ENCODE results near the gene PRELP.

The PRELP gene

DNA sequence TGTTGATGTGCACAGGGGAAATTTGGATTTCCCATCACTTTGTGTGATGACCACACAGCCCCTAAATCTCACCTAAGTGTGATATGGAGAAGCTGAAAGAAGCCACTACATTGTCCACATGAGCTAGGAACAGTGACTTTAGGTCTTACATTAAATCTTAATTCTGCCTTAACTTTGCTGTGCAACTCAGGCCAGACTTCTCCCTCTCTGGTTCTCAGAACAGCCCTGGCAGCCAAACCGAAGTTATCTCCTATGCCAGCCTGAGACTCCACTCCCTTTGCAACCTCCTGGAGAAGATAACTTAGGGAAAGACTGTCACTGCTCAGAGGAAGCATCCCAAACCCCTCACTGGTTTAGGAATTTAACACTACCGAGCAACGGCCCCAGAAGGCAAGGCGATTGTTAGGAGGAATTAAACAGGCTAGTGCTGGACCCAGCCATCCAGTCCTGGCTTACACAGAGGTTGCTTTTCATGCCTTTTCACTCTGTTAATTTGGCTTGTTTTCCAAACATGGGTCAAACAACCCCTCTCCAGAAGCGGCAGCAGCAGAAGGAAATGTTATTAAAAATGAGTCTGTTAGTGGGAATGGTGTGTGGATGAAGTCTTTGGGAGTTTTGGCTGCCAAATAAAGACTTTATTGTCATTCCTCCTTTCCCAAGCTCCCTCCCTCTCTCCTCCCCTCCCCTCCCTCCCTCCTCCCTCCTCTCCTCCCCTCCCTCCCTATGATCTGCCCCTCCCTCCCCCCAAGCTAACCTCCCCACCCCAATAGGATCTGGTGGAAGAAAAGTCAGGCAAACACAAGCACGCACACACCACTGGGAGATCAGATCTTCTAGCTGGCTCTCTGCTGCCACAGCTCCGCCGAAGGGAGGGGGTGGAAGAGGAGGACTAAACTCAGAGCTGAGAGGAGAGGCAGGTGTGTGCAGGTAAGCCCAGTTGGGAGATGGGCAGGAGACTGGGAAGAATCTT is at the start of gene PRELP:
TSS of gene PRELP (plus strand) at position 795 of the 970 bp plus-strand sequence. CDS start 7,379 bp downstream, outside the sequence.
- Mint-ChIP-seq H3K4me1 (peaks cover 13 to 19% of the 10 kb centered on the region in 2 donors), H3K27ac (no peak within 1 kb of the TSS), H3K27me3 (peaks cover 15 to 19% of the 10 kb centered on the region in 2 donors), H3K9me3 (no peaks in the 10 kb centered on the region), H3K36me3 (no peaks in the 10 kb centered on the region), H3K4me3 (no peak within 1 kb of the TSS)
- no peak for ATAC-seq (replicated peaks)
- DNase-seq = no peak

DNA sequence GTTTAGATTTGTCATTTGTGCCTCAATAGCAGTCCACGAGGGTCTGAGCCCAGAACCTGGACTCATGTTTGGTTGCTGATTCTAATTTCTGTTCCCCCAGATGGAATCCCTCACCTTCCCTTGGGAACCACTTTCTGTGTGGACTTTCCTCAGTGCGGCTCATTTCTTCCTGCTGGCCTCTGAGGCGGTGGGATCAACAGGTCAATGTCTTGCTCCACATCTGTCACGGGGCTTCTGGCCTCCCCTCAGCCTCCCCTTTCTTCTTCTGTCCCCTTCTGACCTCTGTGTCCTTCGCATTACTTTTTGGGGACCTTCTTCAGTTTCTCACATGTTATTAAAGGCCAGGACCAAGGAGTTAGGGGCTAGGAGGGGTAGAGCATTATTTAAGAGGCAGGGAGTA is 49.2 kb upstream of the PRELP start:
- H3K27me3 Mint-ChIP-seq = peaks cover 25 to 53% of the 10 kb centered on the region in 2 donors
- no peaks in the 10 kb centered on the region for H3K36me3 Mint-ChIP-seq
- H3K4me3 Mint-ChIP-seq = peak overlapping the region in 1 of 2 donors; percentile 28
- no peak for DNase-seq
- H3K27ac Mint-ChIP-seq = no peak overlapping the region
- peaks cover 21 to 45% of the 10 kb centered on the region in 2 donors for H3K4me1 Mint-ChIP-seq
- no peaks in the 10 kb centered on the region for H3K9me3 Mint-ChIP-seq
- ATAC-seq (replicated peaks) = no peak

DNA sequence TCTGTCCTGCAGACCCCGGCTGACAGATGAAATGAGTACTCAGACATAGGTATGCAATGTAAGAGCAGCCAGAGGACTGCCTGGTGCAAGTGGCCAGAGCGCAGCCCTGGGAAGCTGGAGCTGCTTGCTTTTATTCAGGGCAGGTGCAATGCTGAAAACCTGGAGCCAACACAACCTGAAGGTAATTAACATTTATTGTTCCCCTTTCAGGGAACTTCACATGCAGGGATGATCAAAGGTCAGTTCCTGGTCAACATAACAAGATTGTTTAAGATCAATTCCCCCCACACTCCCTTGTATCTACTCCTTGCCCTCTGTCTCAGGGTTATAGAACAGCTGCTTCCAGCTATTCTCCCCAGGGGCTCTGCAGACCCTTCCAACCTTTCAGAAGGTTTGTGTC is 48.7 kb upstream of the PRELP start:
- Mint-ChIP-seq H3K27me3 (peaks cover 22 to 51% of the 10 kb centered on the region in 2 donors), H3K36me3 (no peaks in the 10 kb centered on the region), H3K4me1 (peaks cover 21 to 45% of the 10 kb centered on the region in 2 donors)

DNA sequence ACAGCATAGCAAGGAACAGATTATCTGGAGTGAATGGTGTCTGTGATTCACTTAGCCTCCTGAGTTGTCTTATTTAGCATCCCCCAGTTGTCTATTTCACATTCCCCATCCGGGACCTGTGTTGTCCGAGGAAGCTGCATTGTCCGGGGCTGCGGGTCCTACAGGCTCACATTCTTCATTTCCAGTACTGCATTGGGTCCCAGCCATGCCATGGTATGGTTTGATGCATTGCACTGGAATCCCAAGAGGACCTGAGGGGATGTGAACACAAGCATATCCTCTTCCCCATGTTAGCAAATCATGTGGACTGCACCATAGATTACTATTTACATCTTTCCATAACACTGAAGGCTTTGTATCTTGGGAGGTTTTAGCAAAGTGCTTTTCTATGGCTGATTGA is 48.2 kb upstream of the PRELP start:
- peaks cover 18 to 51% of the 10 kb centered on the region in 2 donors for H3K27me3 Mint-ChIP-seq
- DNase-seq (no peak), ATAC-seq (replicated peaks) (no peak)
- no peaks in the 10 kb centered on the region for H3K36me3 Mint-ChIP-seq
- no peaks in the 10 kb centered on the region for H3K9me3 Mint-ChIP-seq
- peak overlapping the region; percentile 31 for H3K27ac Mint-ChIP-seq
- peaks cover 21 to 45% of the 10 kb centered on the region in 2 donors for H3K4me1 Mint-ChIP-seq
- no peak overlapping the region for H3K4me3 Mint-ChIP-seq

More for the DNA sequence above, 48.7 kb upstream of the PRELP start:
- peak overlapping the region; percentile 31 for H3K27ac Mint-ChIP-seq
- no peak for ATAC-seq (replicated peaks)
- no peak overlapping the region for H3K4me3 Mint-ChIP-seq
- no peaks in the 10 kb centered on the region for H3K9me3 Mint-ChIP-seq
- no peak for DNase-seq

DNA sequence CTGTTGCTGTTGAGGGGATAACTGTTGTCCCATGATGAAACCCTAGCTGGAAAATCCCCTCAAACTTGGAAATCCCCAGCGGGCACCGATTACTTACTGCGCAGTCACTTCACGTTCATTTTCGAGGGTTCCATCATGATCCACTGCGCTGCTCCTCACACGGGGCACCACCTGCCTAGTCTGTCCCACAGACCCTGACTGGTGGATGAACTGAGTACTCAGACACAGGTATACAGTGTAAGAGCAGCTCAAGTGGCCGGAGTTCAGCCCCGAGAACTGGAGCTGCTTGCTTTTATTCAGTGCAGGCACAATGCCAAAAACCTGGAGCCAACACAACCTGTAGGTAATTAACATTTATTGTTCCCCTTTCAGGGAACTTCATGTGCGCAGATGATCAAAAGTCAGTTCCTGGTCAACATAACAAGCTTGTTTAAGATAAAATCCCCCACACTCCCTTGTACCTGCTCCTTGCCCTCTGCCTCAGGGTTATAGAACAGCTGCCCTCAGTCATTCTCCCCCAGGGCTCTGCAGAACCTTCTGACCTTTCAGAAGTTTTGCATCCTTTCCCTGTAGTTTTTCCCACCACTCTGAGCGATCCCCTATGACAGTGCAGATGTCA is 46.5 kb upstream of the PRELP start:
- Mint-ChIP-seq H3K9me3 (no peaks in the 10 kb centered on the region), H3K4me3 (peak overlapping the region; percentile 17 to 37), H3K4me1 (peaks cover 21 to 45% of the 10 kb centered on the region in 2 donors), H3K36me3 (no peaks in the 10 kb centered on the region), H3K27ac (peak overlapping the region; percentile 75), H3K27me3 (peaks cover 27 to 47% of the 10 kb centered on the region in 2 donors)
- DNase-seq (peak; percentile 20), ATAC-seq (replicated peaks) (peak; percentile 76 to 80)

DNA sequence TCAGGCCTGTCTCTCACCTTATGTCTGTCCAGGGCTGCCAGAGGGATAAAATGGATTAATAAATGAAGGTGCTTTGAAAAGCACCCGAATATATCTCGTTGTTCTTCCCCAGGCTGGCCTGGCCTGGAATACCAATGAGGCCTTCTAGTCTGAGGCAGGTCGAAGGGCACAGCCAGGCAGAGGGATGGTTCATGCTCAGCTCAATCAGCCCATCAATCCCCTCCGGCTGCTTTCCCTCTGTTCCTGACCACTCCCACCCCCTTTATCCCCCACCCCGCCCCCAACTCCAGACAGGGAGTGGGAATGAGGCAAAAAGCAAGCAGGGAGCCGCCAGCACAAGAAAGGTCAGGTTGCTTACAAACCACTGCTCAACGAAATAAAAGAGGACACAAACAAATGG is 40.0 kb upstream of the PRELP start:
- H3K9me3 Mint-ChIP-seq = no peaks in the 10 kb centered on the region
- ATAC-seq (replicated peaks) = no peak
- H3K4me1 Mint-ChIP-seq = no peaks in the 10 kb centered on the region
- no peak overlapping the region for H3K4me3 Mint-ChIP-seq
- peaks cover 25 to 33% of the 10 kb centered on the region in 2 donors for H3K27me3 Mint-ChIP-seq
- no peaks in the 10 kb centered on the region for H3K36me3 Mint-ChIP-seq
- H3K27ac Mint-ChIP-seq = no peak overlapping the region
- DNase-seq = no peak

DNA sequence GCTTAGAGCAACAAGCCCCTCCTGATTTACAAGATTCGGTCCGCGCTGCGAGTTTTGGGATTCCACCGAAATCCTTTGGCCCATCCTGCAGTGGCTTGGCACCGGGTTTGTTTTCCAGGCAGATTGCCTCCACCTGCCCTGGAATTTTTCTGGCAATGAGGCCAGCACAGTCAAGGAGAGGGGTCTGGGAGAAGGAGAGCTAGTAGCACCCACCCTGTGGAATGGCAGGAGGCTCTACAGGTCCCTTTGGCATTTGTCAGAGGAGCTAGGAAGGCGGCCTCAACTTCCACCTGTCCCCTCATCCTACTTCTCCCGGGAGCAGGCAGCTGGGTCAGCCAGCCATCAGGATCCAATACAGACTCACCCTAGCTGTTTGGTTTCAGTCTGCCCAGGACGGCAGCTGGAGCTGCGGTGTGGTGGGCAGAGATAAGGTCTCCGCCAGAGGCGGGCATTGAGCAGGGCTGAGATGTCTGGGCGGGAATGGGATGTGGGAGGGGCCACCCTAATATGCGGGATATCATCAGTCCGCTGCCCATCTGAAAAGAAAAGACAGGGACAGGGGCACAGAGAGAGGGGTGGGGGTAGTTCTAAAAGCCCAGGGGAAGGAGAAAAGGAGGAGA is 37.8 kb upstream of the PRELP start:
- peaks cover 30 to 37% of the 10 kb centered on the region in 2 donors for H3K27me3 Mint-ChIP-seq
- no peaks in the 10 kb centered on the region for H3K4me1 Mint-ChIP-seq
- DNase-seq (no peak), ATAC-seq (replicated peaks) (no peak)
- peak overlapping the region; percentile 59 for H3K27ac Mint-ChIP-seq
- H3K36me3 Mint-ChIP-seq = no peaks in the 10 kb centered on the region
- no peak overlapping the region for H3K4me3 Mint-ChIP-seq
- no peaks in the 10 kb centered on the region for H3K9me3 Mint-ChIP-seq

DNA sequence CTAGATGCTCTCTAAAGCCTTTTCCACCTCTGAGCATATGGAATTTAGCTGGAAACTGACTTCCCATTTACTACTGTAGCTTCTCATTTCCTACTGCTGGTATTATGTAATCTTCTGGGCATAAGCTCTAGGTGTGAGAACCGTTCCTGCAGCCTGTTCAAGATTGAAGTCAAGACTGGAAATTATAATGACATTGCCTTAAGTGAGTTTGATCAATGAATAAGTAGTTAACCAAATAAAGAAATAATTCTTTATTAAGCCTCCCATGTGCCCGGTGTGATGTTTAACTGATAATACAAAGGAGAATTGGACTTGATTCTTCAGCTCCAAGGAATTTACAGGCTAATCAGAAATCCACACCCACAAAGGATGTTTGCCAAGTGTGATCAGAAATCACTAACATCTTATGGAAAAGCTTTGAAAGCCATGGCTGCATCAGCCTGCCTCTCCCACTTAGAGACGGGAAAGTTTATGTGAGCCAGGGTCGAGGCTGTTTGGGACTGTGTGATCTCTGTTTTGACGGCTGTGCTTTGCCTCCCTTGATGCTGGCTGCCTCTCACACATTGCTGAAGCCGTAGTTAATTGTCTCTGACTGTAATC is 36.4 kb upstream of the PRELP start:
- no peaks in the 10 kb centered on the region for H3K4me1 Mint-ChIP-seq
- no peak overlapping the region for H3K27ac Mint-ChIP-seq
- peaks cover 28 to 35% of the 10 kb centered on the region in 2 donors for H3K27me3 Mint-ChIP-seq
- DNase-seq = no peak
- H3K4me3 Mint-ChIP-seq = no peak overlapping the region
- H3K9me3 Mint-ChIP-seq = no peaks in the 10 kb centered on the region
- ATAC-seq (replicated peaks) = no peak
- no peaks in the 10 kb centered on the region for H3K36me3 Mint-ChIP-seq

DNA sequence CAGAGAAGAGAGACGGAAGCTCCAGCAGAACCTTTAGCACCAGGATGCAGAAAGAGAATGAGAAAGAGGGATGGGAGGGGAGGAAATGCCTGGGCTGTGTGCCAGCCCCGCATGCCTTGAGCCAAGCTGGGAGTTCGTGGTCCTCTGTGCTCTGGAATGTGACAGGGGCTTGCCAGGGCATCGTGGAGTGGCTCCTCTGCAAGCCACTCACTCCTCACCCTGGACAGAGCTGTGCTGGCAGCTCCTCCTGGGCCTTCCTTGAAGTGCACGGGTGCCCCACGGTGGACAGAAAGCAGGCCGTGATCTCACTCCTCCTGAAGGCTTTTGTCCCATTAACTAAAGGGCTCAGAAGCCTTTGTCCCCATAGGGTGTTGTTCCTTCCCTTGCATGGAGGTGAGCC is 34.8 kb upstream of the PRELP start:
- Mint-ChIP-seq H3K36me3 (peaks cover 4 to 5% of the 10 kb centered on the region in 2 donors), H3K4me1 (no peaks in the 10 kb centered on the region), H3K4me3 (no peak overlapping the region), H3K27me3 (peaks cover 26 to 32% of the 10 kb centered on the region in 2 donors), H3K9me3 (peaks cover 4% of the 10 kb centered on the region in 2 donors), H3K27ac (no peak overlapping the region)
- peak; percentile 73 to 77 for ATAC-seq (replicated peaks)
- DNase-seq = no peak

DNA sequence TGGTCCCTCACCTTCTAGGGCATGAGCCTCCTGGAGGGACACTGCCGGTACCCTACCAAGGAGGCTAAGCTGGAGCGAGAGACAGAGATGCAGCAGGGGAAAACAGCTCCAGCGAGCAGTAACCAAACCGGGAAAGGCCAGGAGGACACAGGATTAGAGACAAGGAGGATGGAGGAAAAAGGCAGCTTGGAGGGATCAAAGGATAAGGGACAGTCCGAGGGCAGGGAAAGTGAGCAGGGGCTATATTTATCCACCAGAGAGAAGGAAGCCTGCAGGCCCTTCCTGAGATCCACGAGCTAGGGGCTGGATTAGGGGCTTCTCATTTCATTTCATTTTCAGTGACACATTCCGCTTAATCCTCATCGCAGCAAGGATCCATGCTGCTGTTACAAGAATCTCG is 33.8 kb upstream of the PRELP start:
- Mint-ChIP-seq H3K4me1 (no peaks in the 10 kb centered on the region), H3K27ac (no peak overlapping the region), H3K27me3 (peaks cover 26 to 32% of the 10 kb centered on the region in 2 donors), H3K36me3 (peaks cover 4 to 5% of the 10 kb centered on the region in 2 donors), H3K9me3 (peaks cover 4% of the 10 kb centered on the region in 2 donors), H3K4me3 (no peak overlapping the region)
- ATAC-seq (replicated peaks) = no peak
- no peak for DNase-seq

DNA sequence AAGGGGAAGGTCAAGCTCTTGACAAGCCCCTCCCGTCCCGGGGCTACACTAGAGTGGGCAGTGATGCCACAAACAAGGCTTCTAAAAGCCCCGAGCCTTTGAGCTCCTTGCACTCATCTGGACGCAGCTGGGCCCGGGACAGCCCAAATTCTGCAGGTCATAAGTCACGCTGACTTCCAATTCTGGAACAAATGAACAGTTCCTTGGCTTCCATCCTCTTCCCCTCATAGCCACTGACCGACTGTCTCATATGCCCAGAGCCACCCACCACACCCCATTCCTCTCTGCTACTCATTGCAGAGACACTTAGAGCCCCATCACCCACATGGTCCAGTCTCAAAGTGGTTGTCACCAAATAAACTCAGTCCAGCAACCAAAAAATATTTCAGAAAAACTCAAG is 32.8 kb upstream of the PRELP start:
- no peak for ATAC-seq (replicated peaks)
- no peak overlapping the region for H3K27ac Mint-ChIP-seq
- no peak for DNase-seq
- H3K27me3 Mint-ChIP-seq = peaks cover 26 to 32% of the 10 kb centered on the region in 2 donors
- no peak overlapping the region for H3K4me3 Mint-ChIP-seq
- peaks cover 4% of the 10 kb centered on the region in 2 donors for H3K9me3 Mint-ChIP-seq
- peaks cover 4 to 5% of the 10 kb centered on the region in 2 donors for H3K36me3 Mint-ChIP-seq
- no peaks in the 10 kb centered on the region for H3K4me1 Mint-ChIP-seq

DNA sequence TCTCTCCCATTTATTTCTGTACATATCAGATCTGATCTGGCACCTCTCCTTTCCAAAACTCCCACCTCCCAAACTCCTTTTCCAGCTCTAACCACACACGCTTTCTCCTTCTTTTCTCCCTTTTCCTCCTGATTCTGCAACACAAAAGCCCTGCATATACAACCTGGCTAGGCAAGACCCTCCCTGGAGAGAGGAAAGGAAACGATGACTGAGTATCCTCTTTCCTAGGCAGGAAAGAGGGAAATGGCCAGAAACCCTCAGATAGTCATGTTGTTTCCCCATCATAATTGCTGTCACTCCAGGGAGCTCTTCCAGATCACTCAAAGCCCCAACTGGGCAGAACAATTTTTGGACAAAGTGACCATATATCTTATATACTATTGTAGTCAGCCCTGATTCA is 32.3 kb upstream of the PRELP start:
- H3K27ac Mint-ChIP-seq = no peak overlapping the region
- H3K9me3 Mint-ChIP-seq = peaks cover 4% of the 10 kb centered on the region in 2 donors
- H3K36me3 Mint-ChIP-seq = peaks cover 4 to 5% of the 10 kb centered on the region in 2 donors
- no peak for ATAC-seq (replicated peaks)
- H3K4me1 Mint-ChIP-seq = no peaks in the 10 kb centered on the region
- no peak overlapping the region for H3K4me3 Mint-ChIP-seq
- peaks cover 26 to 33% of the 10 kb centered on the region in 2 donors for H3K27me3 Mint-ChIP-seq
- no peak for DNase-seq

DNA sequence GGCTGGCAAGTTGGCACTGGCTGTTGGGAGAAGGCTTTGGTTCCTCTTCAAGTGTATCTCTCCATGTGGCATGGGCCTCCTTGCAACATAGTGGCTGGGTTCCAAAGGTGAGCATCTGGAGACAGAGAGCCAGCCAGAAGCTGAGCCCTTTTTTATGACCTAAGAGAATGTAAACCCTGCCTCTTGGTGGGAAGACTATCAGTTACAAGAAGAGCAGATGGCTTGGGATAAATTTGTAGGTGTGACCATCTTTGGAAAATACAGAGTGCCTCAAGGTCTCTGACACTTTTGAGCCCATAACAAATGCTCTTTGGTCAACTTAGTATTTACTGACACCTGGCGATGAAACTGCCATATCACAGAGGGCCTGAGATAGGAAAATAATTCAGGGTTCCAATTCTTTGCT is 31.4 kb upstream of the PRELP start:
- Mint-ChIP-seq H3K27ac (no peak overlapping the region), H3K9me3 (peaks cover 4% of the 10 kb centered on the region in 2 donors), H3K27me3 (peaks cover 26 to 40% of the 10 kb centered on the region in 2 donors), H3K4me1 (no peaks in the 10 kb centered on the region), H3K4me3 (no peak overlapping the region), H3K36me3 (peaks cover 4 to 5% of the 10 kb centered on the region in 2 donors)
- no peak for DNase-seq
- ATAC-seq (replicated peaks) = no peak

DNA sequence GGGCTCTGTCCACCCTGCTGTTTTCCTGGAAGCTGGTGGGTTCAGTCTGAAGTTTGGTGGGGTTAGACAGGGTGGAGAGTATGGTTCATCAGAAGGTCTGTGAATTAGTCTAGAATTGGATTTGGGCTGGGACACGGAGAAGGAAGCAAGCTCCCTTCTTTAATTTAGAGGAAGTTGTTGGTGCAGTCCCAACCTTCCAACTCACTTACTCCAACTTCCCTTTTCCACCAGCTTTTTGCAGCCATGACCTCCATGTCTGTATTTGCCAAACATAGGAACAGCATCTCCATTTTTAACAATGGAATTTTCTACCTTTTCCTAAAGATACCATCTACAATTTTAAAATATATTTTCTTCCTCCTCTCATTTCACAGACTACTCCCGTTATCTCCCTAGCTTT is 28.5 kb upstream of the PRELP start:
- Mint-ChIP-seq H3K27me3 (peaks cover 17 to 32% of the 10 kb centered on the region in 2 donors), H3K9me3 (peaks cover 4% of the 10 kb centered on the region in 2 donors), H3K4me1 (no peaks in the 10 kb centered on the region), H3K36me3 (peaks cover 4 to 5% of the 10 kb centered on the region in 2 donors), H3K4me3 (no peak overlapping the region), H3K27ac (no peak overlapping the region)
- DNase-seq (no peak), ATAC-seq (replicated peaks) (no peak)
